HepG2 (cell line): ENCODE data around the gene WDR87. TPM values are rescaled to one million over a fixed set of nuclear protein-coding genes. Genes with fewer than 3 reads are reported as not detected.

Experiments used
- GATAD2A ChIP-seq: IDR thresholded peaks from 2 replicates; pipeline ENCODE4 v1.6.1; 2016
- HDAC2 ChIP-seq: sonication (generic); formaldehyde crosslinking; IDR thresholded peaks from 2 replicates; pipeline ENCODE4 v1.4.0; 2020; ENCODE audit warnings: missing genetic modification reagents
- IRF2 ChIP-seq: IDR thresholded peaks from 2 replicates; pipeline ENCODE4 v1.6.1; 2018; ENCODE audit warnings: missing genetic modification reagents, missing compliant biosample characterization
- MEIS2 ChIP-seq: sonication (generic); formaldehyde crosslinking; IDR thresholded peaks from 2 replicates; pipeline ENCODE4 v1.9.0; 2021; ENCODE audit warnings: mild to moderate bottlenecking, missing genetic modification reagents
- RARA ChIP-seq: IDR thresholded peaks from 2 replicates; pipeline ENCODE4 v1.6.1; 2016; ENCODE audit warnings: missing genetic modification reagents, missing compliant biosample characterization
- SAP130 ChIP-seq: IDR thresholded peaks from 2 replicates; pipeline ENCODE4 v1.6.1; 2016; ENCODE audit warnings: low read depth
- SIX4 ChIP-seq: sonication (generic); formaldehyde crosslinking; IDR thresholded peaks from 2 replicates; pipeline ENCODE4 v1.4.0; 2020; ENCODE audit warnings: missing genetic modification reagents
- ZNF547 ChIP-seq: sonication (generic); formaldehyde crosslinking; IDR thresholded peaks from 2 replicates; pipeline ENCODE4 v1.5.1; 2020; ENCODE audit warnings: mild to moderate bottlenecking, missing genetic modification reagents
- ZNF788 ChIP-seq: sonication (generic); formaldehyde crosslinking; IDR thresholded peaks from 2 replicates; pipeline ENCODE4 v1.5.0; 2020; ENCODE audit warnings: mild to moderate bottlenecking, missing genetic modification reagents, borderline replicate concordance
- polyA plus RNA-seq, 8 experiments: library from polyadenylated mRNA; depleted of rRNA in 3 of 8; stranded (reverse) in 7 of 8; unstranded in 1 of 8; fragments of >200 nt; fragmentation: Illumina TruSeq in 4 of 8; extraction: Trizol in 4 of 8; gene quantifications; 2 replicates each; pipeline versions ENCODE4 v1.2.1 to v1.2.3, GENCODE V29; 2011 to 2016; ENCODE audit warnings: low read depth in 4 of 8, missing spikeins in 1 of 8, mixed read lengths in 1 of 8; ENCODE audit not compliant: insufficient read depth in 1 of 8
- total RNA-seq, 5 experiments: library from RNA; depleted of rRNA; stranded (reverse); fragments of >200 nt; fragmentation: Illumina TruSeq; extraction: Trizol; gene quantifications; 2 replicates each; pipeline ENCODE4 v1.2.3, GENCODE V29; 2016; ENCODE audit warnings: low read depth in 1 of 5
- TF ChIP-seq, protein P1 (sequence below): sonication (generic); formaldehyde crosslinking; IDR thresholded peaks from 2 replicates; pipeline ENCODE4 v1.8.1; 2023; ENCODE audit warnings: missing genetic modification reagents, inconsistent platforms, borderline replicate concordance
- TF ChIP-seq, protein P2 (sequence below): sonication (generic); formaldehyde crosslinking; IDR thresholded peaks from 2 replicates; pipeline ENCODE4 v1.4.0; 2020; ENCODE audit warnings: missing genetic modification reagents, borderline replicate concordance
- TF ChIP-seq, protein P3 (sequence below): sonication (generic); formaldehyde crosslinking; conservative IDR thresholded peaks from 2 replicates; pipeline ENCODE4 v1.4.0; 2020; ENCODE audit warnings: mild to moderate bottlenecking, missing genetic modification reagents, moderate library complexity
- TF ChIP-seq, protein P4 (sequence below): sonication (generic); formaldehyde crosslinking; IDR thresholded peaks from 2 replicates; pipeline ENCODE4 v1.8.0; 2022; ENCODE audit warnings: missing genetic modification reagents, low read depth, mild to moderate bottlenecking, borderline replicate concordance
- TF ChIP-seq, protein P5 (sequence below): IDR thresholded peaks from 2 replicates; pipeline ENCODE4 v1.6.1; 2016; ENCODE audit warnings: missing compliant biosample characterization, missing genetic modification reagents, borderline replicate concordance
- TF ChIP-seq, protein P6 (sequence below): sonication (generic); formaldehyde crosslinking; IDR thresholded peaks from 2 replicates; pipeline ENCODE4 v1.8.1; 2023; ENCODE audit warnings: mild to moderate bottlenecking, moderate library complexity, missing genetic modification reagents
- TF ChIP-seq, protein P7 (sequence below): sonication (generic); formaldehyde crosslinking; IDR thresholded peaks from 2 replicates; pipeline ENCODE4 v1.5.1; 2020; ENCODE audit warnings: mild to moderate bottlenecking, missing genetic modification reagents, moderate library complexity

WDR87 gene
- total and polyA plus RNA-seq, 2 of the 13 experiments (the other 11 are each of a cell fraction or from before 2014, with no cell fraction given): not detected

DNA sequence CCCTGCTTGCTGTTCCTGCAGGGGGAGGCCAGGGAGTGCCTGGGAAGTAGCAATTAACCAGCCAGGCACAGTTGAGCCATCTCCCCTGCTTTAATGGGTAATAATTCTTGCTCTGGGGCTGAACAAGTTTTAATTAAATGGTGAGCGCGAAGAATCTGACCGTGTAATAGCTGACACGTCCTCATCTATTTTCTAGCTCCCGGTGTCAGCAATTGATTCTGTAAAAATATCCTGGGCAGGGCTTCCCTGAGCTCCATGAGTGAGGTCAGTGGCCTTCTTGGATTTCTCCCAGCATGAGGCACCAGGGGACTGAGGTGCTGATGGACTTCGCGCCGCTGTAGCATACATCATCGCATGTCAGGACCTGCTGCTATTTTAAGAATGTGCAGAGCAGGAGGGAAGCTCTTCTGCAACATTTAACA lies 27.6 kb upstream of the WDR87 start (continued):
- TF ChIP-seq MEIS2 (peak; percentile 80; the same call in 1 of the 2 replicates), IRF2 (CRISPR knock-in tag) (peak; percentile 62; the same call in 1 of the 2 replicates), RARA (CRISPR knock-in tag) (peak; percentile 55), SIX4 (CRISPR knock-in tag) (peak; percentile 70), ZNF547 (CRISPR knock-in tag) (0 out of 2 replicates have a peak, but pooled peaks have one; percentile 13), SAP130 (CRISPR knock-in tag) (peak; percentile 72), ZNF788 (CRISPR knock-in tag) (0 out of 2 replicates have a peak, but pooled peaks have one; percentile 29), HDAC2 (CRISPR knock-in tag) (peak; percentile 63; the same call in 1 of the 2 replicates), GATAD2A (peak; percentile 65)
- TF ChIP-seq, protein P1, sequence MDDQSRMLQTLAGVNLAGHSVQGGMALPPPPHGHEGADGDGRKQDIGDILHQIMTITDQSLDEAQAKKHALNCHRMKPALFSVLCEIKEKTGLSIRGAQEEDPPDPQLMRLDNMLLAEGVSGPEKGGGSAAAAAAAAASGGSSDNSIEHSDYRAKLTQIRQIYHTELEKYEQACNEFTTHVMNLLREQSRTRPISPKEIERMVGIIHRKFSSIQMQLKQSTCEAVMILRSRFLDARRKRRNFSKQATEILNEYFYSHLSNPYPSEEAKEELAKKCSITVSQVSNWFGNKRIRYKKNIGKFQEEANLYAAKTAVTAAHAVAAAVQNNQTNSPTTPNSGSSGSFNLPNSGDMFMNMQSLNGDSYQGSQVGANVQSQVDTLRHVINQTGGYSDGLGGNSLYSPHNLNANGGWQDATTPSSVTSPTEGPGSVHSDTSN (CRISPR knock-in tag): no peak
- TF ChIP-seq, protein P2, sequence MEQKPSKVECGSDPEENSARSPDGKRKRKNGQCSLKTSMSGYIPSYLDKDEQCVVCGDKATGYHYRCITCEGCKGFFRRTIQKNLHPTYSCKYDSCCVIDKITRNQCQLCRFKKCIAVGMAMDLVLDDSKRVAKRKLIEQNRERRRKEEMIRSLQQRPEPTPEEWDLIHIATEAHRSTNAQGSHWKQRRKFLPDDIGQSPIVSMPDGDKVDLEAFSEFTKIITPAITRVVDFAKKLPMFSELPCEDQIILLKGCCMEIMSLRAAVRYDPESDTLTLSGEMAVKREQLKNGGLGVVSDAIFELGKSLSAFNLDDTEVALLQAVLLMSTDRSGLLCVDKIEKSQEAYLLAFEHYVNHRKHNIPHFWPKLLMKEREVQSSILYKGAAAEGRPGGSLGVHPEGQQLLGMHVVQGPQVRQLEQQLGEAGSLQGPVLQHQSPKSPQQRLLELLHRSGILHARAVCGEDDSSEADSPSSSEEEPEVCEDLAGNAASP (CRISPR knock-in tag): peak; percentile 58; the same call in 1 of the 2 replicates
- TF ChIP-seq, protein P3, sequence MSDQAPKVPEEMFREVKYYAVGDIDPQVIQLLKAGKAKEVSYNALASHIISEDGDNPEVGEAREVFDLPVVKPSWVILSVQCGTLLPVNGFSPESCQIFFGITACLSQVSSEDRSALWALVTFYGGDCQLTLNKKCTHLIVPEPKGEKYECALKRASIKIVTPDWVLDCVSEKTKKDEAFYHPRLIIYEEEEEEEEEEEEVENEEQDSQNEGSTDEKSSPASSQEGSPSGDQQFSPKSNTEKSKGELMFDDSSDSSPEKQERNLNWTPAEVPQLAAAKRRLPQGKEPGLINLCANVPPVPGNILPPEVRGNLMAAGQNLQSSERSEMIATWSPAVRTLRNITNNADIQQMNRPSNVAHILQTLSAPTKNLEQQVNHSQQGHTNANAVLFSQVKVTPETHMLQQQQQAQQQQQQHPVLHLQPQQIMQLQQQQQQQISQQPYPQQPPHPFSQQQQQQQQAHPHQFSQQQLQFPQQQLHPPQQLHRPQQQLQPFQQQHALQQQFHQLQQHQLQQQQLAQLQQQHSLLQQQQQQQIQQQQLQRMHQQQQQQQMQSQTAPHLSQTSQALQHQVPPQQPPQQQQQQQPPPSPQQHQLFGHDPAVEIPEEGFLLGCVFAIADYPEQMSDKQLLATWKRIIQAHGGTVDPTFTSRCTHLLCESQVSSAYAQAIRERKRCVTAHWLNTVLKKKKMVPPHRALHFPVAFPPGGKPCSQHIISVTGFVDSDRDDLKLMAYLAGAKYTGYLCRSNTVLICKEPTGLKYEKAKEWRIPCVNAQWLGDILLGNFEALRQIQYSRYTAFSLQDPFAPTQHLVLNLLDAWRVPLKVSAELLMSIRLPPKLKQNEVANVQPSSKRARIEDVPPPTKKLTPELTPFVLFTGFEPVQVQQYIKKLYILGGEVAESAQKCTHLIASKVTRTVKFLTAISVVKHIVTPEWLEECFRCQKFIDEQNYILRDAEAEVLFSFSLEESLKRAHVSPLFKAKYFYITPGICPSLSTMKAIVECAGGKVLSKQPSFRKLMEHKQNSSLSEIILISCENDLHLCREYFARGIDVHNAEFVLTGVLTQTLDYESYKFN (CRISPR knock-in tag): peak; percentile 86
- TF ChIP-seq, protein P4, sequence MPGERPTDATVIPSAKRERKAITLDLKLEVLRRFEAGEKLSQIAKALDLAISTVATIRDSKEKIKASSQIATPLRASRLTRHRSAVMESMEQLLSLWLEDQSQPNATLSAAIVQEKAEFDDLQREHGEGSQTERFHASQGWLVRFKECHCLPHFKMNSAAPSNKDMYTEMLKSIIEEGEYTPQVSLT: no peak
- TF ChIP-seq, protein P5, sequence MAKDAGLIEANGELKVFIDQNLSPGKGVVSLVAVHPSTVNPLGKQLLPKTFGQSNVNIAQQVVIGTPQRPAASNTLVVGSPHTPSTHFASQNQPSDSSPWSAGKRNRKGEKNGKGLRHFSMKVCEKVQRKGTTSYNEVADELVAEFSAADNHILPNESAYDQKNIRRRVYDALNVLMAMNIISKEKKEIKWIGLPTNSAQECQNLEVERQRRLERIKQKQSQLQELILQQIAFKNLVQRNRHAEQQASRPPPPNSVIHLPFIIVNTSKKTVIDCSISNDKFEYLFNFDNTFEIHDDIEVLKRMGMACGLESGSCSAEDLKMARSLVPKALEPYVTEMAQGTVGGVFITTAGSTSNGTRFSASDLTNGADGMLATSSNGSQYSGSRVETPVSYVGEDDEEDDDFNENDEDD (CRISPR knock-in tag): peak; percentile 70; the same call in 1 of the 2 replicates
- TF ChIP-seq, protein P6, sequence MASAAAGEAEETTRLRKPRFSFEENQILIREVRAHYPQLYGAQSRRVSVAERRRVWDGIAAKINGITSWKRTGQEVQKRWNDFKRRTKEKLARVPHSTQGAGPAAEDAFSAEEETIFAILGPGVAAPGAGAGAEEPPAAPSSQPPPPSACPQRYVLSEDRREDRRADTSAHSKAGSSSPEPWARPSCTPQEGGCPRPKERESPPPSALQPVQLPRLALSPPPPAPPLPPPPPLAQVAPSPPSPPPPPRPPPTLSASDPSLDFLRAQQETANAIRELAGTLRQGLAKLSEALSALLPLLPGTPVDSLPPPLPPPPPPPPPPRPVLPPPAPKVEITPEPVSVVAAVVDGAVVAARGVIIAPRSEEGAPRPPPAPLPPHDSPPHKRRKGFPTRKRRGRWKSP (CRISPR knock-in tag): 0 out of 2 replicates have a peak, but pooled peaks have one; percentile 36
- TF ChIP-seq, protein P7, sequence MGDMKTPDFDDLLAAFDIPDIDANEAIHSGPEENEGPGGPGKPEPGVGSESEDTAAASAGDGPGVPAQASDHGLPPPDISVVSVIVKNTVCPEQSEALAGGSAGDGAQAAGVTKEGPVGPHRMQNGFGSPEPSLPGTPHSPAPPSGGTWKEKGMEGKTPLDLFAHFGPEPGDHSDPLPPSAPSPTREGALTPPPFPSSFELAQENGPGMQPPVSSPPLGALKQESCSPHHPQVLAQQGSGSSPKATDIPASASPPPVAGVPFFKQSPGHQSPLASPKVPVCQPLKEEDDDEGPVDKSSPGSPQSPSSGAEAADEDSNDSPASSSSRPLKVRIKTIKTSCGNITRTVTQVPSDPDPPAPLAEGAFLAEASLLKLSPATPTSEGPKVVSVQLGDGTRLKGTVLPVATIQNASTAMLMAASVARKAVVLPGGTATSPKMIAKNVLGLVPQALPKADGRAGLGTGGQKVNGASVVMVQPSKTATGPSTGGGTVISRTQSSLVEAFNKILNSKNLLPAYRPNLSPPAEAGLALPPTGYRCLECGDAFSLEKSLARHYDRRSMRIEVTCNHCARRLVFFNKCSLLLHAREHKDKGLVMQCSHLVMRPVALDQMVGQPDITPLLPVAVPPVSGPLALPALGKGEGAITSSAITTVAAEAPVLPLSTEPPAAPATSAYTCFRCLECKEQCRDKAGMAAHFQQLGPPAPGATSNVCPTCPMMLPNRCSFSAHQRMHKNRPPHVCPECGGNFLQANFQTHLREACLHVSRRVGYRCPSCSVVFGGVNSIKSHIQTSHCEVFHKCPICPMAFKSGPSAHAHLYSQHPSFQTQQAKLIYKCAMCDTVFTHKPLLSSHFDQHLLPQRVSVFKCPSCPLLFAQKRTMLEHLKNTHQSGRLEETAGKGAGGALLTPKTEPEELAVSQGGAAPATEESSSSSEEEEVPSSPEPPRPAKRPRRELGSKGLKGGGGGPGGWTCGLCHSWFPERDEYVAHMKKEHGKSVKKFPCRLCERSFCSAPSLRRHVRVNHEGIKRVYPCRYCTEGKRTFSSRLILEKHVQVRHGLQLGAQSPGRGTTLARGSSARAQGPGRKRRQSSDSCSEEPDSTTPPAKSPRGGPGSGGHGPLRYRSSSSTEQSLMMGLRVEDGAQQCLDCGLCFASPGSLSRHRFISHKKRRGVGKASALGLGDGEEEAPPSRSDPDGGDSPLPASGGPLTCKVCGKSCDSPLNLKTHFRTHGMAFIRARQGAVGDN (CRISPR knock-in tag): peak; percentile 21; the same call in 1 of the 2 replicates
